ENCODE results near the gene OMP. TPM values are rescaled to one million over a fixed set of nuclear protein-coding genes. Genes with fewer than 3 reads are reported as not detected.

Gene OMP
- total RNA-seq, 1 experiment from 2014 or later = 1.4 TPM

GRCh38 chr11:77120571-77120970 lies 17.9 kb downstream of the OMP start:
- intact Hi-C loops (cut with micrococcal nuclease; ENCODE audit: unreplicated experiment) = no loop called here
- no TSS peak for BruUV-seq (replicated peaks)
- no peaks in the 10 kb centered on the region for H3K9me2 ChIP-seq (ENCODE audit: insufficient read depth)
- no peak overlapping the region for H3K27ac ChIP-seq
- H3F3A ChIP-seq (ENCODE audit: insufficient read depth, low read depth) = no peaks in the 10 kb centered on the region
- ChIA-PET POLR2A (ENCODE audit: unreplicated experiment) (no interaction called here), CTCF (no interaction called here)
- no peaks in the 10 kb centered on the region for H3K36me3 ChIP-seq (ENCODE audit: low read depth)
- H2AFZ ChIP-seq = no peak overlapping the region
- no peaks in the 10 kb centered on the region for H3K4me1 ChIP-seq (replicated peaks; ENCODE audit: insufficient read depth)
- no peak for DNase-seq
- H3K9me3 ChIP-seq (ENCODE audit: insufficient read depth, low read depth) = no peaks in the 10 kb centered on the region
- H3K4me2 ChIP-seq = no peak overlapping the region
- no peaks in the 10 kb centered on the region for H3K27me3 ChIP-seq (ENCODE audit: insufficient read depth, low read depth)
- no peaks in the 10 kb centered on the region; the same call in 1 of the 2 replicates for H4K20me1 ChIP-seq (ENCODE audit: insufficient read depth)
- TF ChIP-seq, protein P1, sequence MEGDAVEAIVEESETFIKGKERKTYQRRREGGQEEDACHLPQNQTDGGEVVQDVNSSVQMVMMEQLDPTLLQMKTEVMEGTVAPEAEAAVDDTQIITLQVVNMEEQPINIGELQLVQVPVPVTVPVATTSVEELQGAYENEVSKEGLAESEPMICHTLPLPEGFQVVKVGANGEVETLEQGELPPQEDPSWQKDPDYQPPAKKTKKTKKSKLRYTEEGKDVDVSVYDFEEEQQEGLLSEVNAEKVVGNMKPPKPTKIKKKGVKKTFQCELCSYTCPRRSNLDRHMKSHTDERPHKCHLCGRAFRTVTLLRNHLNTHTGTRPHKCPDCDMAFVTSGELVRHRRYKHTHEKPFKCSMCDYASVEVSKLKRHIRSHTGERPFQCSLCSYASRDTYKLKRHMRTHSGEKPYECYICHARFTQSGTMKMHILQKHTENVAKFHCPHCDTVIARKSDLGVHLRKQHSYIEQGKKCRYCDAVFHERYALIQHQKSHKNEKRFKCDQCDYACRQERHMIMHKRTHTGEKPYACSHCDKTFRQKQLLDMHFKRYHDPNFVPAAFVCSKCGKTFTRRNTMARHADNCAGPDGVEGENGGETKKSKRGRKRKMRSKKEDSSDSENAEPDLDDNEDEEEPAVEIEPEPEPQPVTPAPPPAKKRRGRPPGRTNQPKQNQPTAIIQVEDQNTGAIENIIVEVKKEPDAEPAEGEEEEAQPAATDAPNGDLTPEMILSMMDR (conservative IDR thresholded peaks at IDR 0.05) = no peak
- no peak for TF ChIP-seq EZH2 (IDR thresholded peaks at IDR 0.05; ENCODE audit: low read depth)
- H3K79me2 ChIP-seq (ENCODE audit: low read depth) = no peaks in the 10 kb centered on the region
- no peak overlapping the region for H3K4me3 ChIP-seq

DNA sequence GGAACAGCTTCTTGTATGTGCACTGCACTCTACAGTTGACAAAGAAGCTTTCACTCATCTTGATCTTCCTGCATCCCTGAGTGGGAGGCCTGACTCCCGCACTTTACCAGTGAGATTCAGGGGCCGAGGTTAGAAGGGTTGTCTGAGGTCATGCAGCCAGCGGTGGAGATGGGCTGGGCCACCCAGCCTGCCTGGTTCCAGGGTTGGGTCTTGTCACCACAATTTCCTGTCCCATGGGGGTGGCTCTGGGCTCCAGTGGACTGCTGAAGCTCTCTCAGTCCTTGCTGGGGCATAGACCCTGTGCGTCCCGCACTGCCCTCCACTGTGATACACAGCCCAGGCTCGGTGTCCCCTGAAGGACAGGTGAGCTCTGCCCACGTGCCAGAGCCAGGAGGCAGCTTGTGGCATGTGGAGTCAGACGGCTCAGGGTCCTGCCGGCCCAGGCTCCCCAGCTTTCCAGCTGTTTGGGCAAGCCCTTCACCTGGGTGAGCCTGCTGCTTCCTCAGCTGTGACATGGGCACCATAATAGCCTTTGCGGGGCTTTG lies 18.5 kb downstream of the OMP start:
- intact Hi-C loops (cut with micrococcal nuclease; ENCODE audit: unreplicated experiment) = no loop called here
- Histone ChIP-seq H3K36me3 (ENCODE audit: low read depth) (no peaks in the 10 kb centered on the region), H3K4me2 (no peak overlapping the region), H4K20me1 (ENCODE audit: insufficient read depth) (no peaks in the 10 kb centered on the region; the same call in 1 of the 2 replicates), H3K27me3 (ENCODE audit: insufficient read depth, low read depth) (no peaks in the 10 kb centered on the region), H3F3A (ENCODE audit: insufficient read depth, low read depth) (no peaks in the 10 kb centered on the region), H3K79me2 (ENCODE audit: low read depth) (no peaks in the 10 kb centered on the region), H2AFZ (no peak overlapping the region), H3K4me1 (replicated peaks; ENCODE audit: insufficient read depth) (no peaks in the 10 kb centered on the region), H3K4me3 (no peak overlapping the region), H3K9me2 (ENCODE audit: insufficient read depth) (no peaks in the 10 kb centered on the region), H3K27ac (no peak overlapping the region), H3K9me3 (ENCODE audit: insufficient read depth, low read depth) (no peaks in the 10 kb centered on the region)
- DNase-seq = no peak
- CTCF ChIA-PET = no interaction called here
- TF ChIP-seq, protein P1 (conservative IDR thresholded peaks at IDR 0.05) = no peak
- TF ChIP-seq EZH2 (IDR thresholded peaks at IDR 0.05; ENCODE audit: low read depth) = no peak
- POLR2A ChIA-PET (ENCODE audit: unreplicated experiment) = no interaction called here
- no TSS peak for BruUV-seq (replicated peaks)

GRCh38 chr11:77121876-77122575 lies 19.4 kb downstream of the OMP start:
- Histone ChIP-seq H3K27me3 (ENCODE audit: insufficient read depth, low read depth) (no peaks in the 10 kb centered on the region), H3K79me2 (ENCODE audit: low read depth) (no peaks in the 10 kb centered on the region), H3K4me2 (no peak overlapping the region), H3K4me3 (no peak overlapping the region), H4K20me1 (ENCODE audit: insufficient read depth) (no peaks in the 10 kb centered on the region; the same call in 1 of the 2 replicates), H3K9me2 (ENCODE audit: insufficient read depth) (no peaks in the 10 kb centered on the region), H3K27ac (no peak overlapping the region), H3K36me3 (ENCODE audit: low read depth) (no peaks in the 10 kb centered on the region), H3F3A (ENCODE audit: insufficient read depth, low read depth) (no peaks in the 10 kb centered on the region), H3K9me3 (ENCODE audit: insufficient read depth, low read depth) (no peaks in the 10 kb centered on the region), H2AFZ (no peak overlapping the region), H3K4me1 (replicated peaks; ENCODE audit: insufficient read depth) (no peaks in the 10 kb centered on the region)
- TF ChIP-seq, protein P1 (conservative IDR thresholded peaks at IDR 0.05) = no peak
- no peak for TF ChIP-seq EZH2 (IDR thresholded peaks at IDR 0.05; ENCODE audit: low read depth)
- no TSS peak for BruUV-seq (replicated peaks)
- ChIA-PET POLR2A (ENCODE audit: unreplicated experiment) (no interaction called here), CTCF (no interaction called here)
- intact Hi-C loops (cut with micrococcal nuclease; ENCODE audit: unreplicated experiment) = no loop called here
- DNase-seq = no peak

All from PC-9 (cell line).